HepG2 (cell line): ENCODE results near the gene NUTF2. TPM values are rescaled to one million over a fixed set of nuclear protein-coding genes. Genes with fewer than 3 reads are reported as not detected.
A peak's percentile ranks its signal among the peaks of the same experiment; 100 is the strongest.

Experiments used
- MLLT10 ChIP-seq: sonication (generic); formaldehyde crosslinking; IDR thresholded peaks from 2 replicates; pipeline ENCODE4 v1.4.0; 2020; ENCODE audit warnings: missing genetic modification reagents
- PRMT3 ChIP-seq: sonication (generic); formaldehyde crosslinking; IDR thresholded peaks from 2 replicates; pipeline ENCODE4 v1.8.1; 2022; ENCODE audit warnings: low read depth, mild to moderate bottlenecking, moderate library complexity, missing genetic modification reagents, borderline replicate concordance
- REXO4 ChIP-seq: sonication (generic); formaldehyde crosslinking; IDR thresholded peaks from 2 replicates; pipeline ENCODE4 v1.8.0; 2022; ENCODE audit warnings: missing genetic modification reagents, mild to moderate bottlenecking, borderline replicate concordance
- SKIL ChIP-seq: sonication (generic); formaldehyde crosslinking; IDR thresholded peaks from 2 replicates; pipeline ENCODE4 v1.8.0; 2022; ENCODE audit warnings: missing genetic modification reagents, mild to moderate bottlenecking, moderate library complexity, borderline replicate concordance
- TOPORS ChIP-seq: sonication (generic); formaldehyde crosslinking; IDR thresholded peaks from 2 replicates; pipeline ENCODE4 v1.8.0; 2023; ENCODE audit warnings: mild to moderate bottlenecking, missing genetic modification reagents
- USF2 ChIP-seq, 2 experiments: sonication (generic) in 1 of 2; formaldehyde crosslinking in 1 of 2; IDR thresholded peaks; 2 replicates each; pipeline versions ENCODE4 v1.5.1 to v1.6.1; 2011 to 2020; ENCODE audit warnings: borderline replicate concordance in 1 of 2, low read depth in 1 of 2, low read length in 1 of 2, mild to moderate bottlenecking in 1 of 2, missing genetic modification reagents in 1 of 2, moderate library complexity in 1 of 2
- ZFY ChIP-seq: sonication (generic); formaldehyde crosslinking; IDR thresholded peaks from 2 replicates; pipeline ENCODE4 v1.4.0; 2020; ENCODE audit warnings: missing genetic modification reagents
- ZKSCAN1 ChIP-seq: fragments of 150-350 bp; IDR thresholded peaks from 2 replicates; pipeline ENCODE4 v1.6.1; 2014; ENCODE audit warnings: low read length
- ZNF720 ChIP-seq: sonication (generic); formaldehyde crosslinking; IDR thresholded peaks from 2 replicates; pipeline ENCODE4 v1.4.0; 2020; ENCODE audit warnings: missing genetic modification reagents
- ZNF782 ChIP-seq: sonication (generic); formaldehyde crosslinking; IDR thresholded peaks from 2 replicates; pipeline ENCODE4 v1.4.0; 2020; ENCODE audit warnings: missing genetic modification reagents, mild to moderate bottlenecking, borderline replicate concordance
- ZSCAN20 ChIP-seq: sonication (generic); formaldehyde crosslinking; IDR thresholded peaks from 2 replicates; pipeline ENCODE4 v1.4.0; 2020; ENCODE audit warnings: missing genetic modification reagents, mild to moderate bottlenecking, borderline replicate concordance
- polyA plus RNA-seq, 8 experiments: library from polyadenylated mRNA; depleted of rRNA in 3 of 8; stranded (reverse) in 7 of 8; unstranded in 1 of 8; fragments of >200 nt; fragmentation: Illumina TruSeq in 4 of 8; extraction: Trizol in 4 of 8; gene quantifications; 2 replicates each; pipeline versions ENCODE4 v1.2.1 to v1.2.3, GENCODE V29; 2011 to 2016; ENCODE audit warnings: low read depth in 4 of 8, missing spikeins in 1 of 8, mixed read lengths in 1 of 8; ENCODE audit not compliant: insufficient read depth in 1 of 8
- total RNA-seq, 5 experiments: library from RNA; depleted of rRNA; stranded (reverse); fragments of >200 nt; fragmentation: Illumina TruSeq; extraction: Trizol; gene quantifications; 2 replicates each; pipeline ENCODE4 v1.2.3, GENCODE V29; 2016; ENCODE audit warnings: low read depth in 1 of 5
- TF ChIP-seq, protein P1 (sequence below), 2 experiments: sonication (generic) in 1 of 2; formaldehyde crosslinking in 1 of 2; IDR thresholded peaks; 2 replicates each; pipeline versions ENCODE4 v1.6.1 to v1.9.0; 2014 to 2022; ENCODE audit warnings: antibody characterized with exemption in 1 of 2, borderline replicate concordance in 1 of 2, inconsistent platforms in 1 of 2, low read depth in 1 of 2, missing genetic modification reagents in 1 of 2
- TF ChIP-seq, protein P2 (sequence below): sonication (generic); formaldehyde crosslinking; IDR thresholded peaks from 2 replicates; pipeline ENCODE4 v1.5.1; 2020; ENCODE audit warnings: mild to moderate bottlenecking, missing genetic modification reagents, borderline replicate concordance

The NUTF2 gene
- total and polyA plus RNA-seq, 2 of the 13 experiments (the other 11 are each of a cell fraction or from before 2014, with no cell fraction given) = 168 to 214 TPM

GRCh38 chr16:67847064-67847861 lies 530 bp downstream of the NUTF2 start, which contains the start of gene CENPT (continued):
- TF ChIP-seq SKIL (CRISPR knock-in tag) = peak; percentile 16; the same call in 1 of the 2 replicates
- no peak for TF ChIP-seq ZKSCAN1
- no peak for TF ChIP-seq ZNF720 (CRISPR knock-in tag)
- peak; percentile 76; the same call in 1 of the 2 replicates for TF ChIP-seq ZSCAN20
- 0 out of 2 replicates have a peak, but pooled peaks have one; percentile 62 for TF ChIP-seq REXO4
- TF ChIP-seq PRMT3 = no peak
- TF ChIP-seq, protein P1, sequence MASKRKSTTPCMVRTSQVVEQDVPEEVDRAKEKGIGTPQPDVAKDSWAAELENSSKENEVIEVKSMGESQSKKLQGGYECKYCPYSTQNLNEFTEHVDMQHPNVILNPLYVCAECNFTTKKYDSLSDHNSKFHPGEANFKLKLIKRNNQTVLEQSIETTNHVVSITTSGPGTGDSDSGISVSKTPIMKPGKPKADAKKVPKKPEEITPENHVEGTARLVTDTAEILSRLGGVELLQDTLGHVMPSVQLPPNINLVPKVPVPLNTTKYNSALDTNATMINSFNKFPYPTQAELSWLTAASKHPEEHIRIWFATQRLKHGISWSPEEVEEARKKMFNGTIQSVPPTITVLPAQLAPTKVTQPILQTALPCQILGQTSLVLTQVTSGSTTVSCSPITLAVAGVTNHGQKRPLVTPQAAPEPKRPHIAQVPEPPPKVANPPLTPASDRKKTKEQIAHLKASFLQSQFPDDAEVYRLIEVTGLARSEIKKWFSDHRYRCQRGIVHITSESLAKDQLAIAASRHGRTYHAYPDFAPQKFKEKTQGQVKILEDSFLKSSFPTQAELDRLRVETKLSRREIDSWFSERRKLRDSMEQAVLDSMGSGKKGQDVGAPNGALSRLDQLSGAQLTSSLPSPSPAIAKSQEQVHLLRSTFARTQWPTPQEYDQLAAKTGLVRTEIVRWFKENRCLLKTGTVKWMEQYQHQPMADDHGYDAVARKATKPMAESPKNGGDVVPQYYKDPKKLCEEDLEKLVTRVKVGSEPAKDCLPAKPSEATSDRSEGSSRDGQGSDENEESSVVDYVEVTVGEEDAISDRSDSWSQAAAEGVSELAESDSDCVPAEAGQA (IDR thresholded peaks at IDR 0.05; ENCODE audit: low read depth) = no peak; the same call in 1 of the 2 replicates
- TF ChIP-seq, protein P1 (CRISPR knock-in tag; IDR thresholded peaks at IDR 0.05; ENCODE audit: borderline replicate concordance) = peak; percentile 56; the same call in 1 of the 2 replicates
- no peak for TF ChIP-seq USF2 (IDR thresholded peaks at IDR 0.05; ENCODE audit: low read depth, low read length)
- TF ChIP-seq USF2 (CRISPR knock-in tag; IDR thresholded peaks at IDR 0.05; ENCODE audit: borderline replicate concordance) = no peak
- no peak for TF ChIP-seq TOPORS (CRISPR knock-in tag)
- no peak for TF ChIP-seq MLLT10 (CRISPR knock-in tag)
- TF ChIP-seq ZFY (CRISPR knock-in tag) = peak; percentile 70
- TF ChIP-seq, protein P2, sequence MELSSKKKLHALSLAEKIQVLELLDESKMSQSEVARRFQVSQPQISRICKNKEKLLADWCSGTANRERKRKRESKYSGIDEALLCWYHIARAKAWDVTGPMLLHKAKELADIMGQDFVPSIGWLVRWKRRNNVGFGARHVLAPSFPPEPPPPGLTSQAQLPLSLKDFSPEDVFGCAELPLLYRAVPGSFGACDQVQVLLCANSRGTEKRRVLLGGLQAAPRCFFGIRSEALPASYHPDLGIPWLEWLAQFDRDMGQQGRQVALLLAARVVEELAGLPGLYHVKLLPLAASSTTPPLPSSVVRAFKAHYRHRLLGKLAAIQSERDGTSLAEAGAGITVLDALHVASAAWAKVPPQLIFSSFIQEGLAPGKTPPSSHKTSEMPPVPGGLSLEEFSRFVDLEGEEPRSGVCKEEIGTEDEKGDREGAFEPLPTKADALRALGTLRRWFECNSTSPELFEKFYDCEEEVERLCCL (CRISPR knock-in tag) = no peak
- TF ChIP-seq ZNF782 (CRISPR knock-in tag) = no peak
